Left colon (tissue), 2 donors: ENCODE data around the gene GALNT16. TPM values are rescaled to one million over a fixed set of nuclear protein-coding genes. Genes with fewer than 3 reads are reported as not detected.
"Not testable (repeated sequence)": the region's sequence is repeated elsewhere in the genome, so short reads cannot be mapped to it uniquely, and the experiment has no call there.

ENCODE experiments used
- ATAC-seq: fragments of 200-7000 bp; cut with Tn5 transposase; one replicate; pipeline ENCODE4 v1.9.1; 2020; ENCODE audit warnings: mild to moderate bottlenecking, moderate library complexity
- DNase-seq, 2 donors: peaks; one replicate each; pipeline ENCODE4 v3.0.0-alpha.2; 2020
- intact Hi-C, 2 donors: fragments of 100-400 bp; cut with DNase I in 1 of 2; cut with micrococcal nuclease in 1 of 2; formaldehyde crosslinking; loops; one replicate each; pipeline versions ENCODE4 v1.11.2 to v1.14.0; 2022; cut with DNase I, micrococcal nuclease
- total RNA-seq, 2 donors: library from RNA; stranded (reverse); fragmentation: NEBNext Ultra II Directional; extraction: Animal tissue kit (Norgen Biotek cat#: 25700); gene quantifications; one replicate each; pipeline ENCODE4 v1.2.1, GENCODE V29; 2021
- donor health status: DM: no; HTN: no; CAD: no.
- donor health status: DM: yes; HTN: yes; CAD: no.

GALNT16 gene
- total RNA-seq, 2 donors from 2014 or later: 1.3 to 1.7 TPM

DNA sequence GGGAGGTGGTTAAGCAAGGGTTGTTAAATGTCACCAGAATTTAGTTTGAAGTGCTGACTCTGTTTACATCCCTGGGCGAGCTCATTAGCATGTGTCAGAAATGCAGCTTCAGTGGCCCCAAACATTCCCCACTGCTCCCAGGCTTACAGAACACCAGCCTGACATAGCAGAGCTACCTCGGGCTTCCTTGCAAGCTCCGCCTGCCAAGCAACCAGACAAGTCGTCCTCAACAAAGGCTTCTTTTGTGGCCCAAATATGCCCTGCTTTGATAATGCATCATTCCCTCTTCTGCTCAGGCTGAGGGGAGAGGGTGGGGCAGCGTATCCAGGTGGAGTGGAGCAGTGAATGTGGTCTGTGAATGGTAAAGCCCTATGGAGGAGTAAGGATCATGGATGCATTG lies 110.1 kb downstream of the GALNT16 start:
- intact Hi-C loops: no loop called here
- no peak for DNase-seq
- ATAC-seq: no peak

DNA sequence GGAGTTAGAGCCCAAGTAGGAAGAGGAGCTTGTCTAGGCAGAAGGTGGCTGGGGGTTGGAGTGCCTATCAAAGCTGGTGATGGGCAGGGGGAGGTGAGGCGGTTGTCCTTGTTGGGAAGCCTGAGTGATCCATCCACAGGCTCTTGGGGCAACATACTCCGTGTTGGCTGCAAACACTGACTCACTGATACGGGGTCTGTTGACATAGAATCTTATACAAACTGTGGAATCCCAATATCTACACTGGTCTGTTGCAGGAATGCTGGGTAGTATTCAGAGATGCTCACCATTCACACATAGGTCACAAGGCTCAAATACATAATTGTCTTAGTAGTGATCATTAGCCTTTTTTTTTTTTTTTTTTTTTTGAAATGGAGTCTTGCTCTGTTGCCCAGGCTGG lies 112.2 kb downstream of the GALNT16 start:
- no peak for DNase-seq
- intact Hi-C loops: no loop called here
- no peak for ATAC-seq

DNA sequence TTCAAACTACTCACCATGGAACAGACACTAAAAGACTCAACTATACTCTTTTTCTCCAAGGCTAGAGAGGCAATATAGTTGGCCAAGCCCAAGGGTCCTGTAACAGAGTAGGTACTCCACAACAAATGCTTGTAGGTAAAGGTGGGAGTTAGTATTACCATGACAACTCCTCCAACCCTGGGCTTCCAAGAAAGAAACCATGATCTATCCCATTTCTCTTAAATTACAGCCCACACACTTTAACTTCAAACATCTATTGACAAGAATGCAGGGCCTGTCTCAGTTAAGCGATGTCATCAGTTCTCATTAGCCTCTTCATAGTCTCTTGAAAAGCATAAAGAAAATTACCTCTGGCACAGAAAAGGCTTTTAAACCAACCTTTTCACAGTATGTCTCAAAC lies 113.1 kb downstream of the GALNT16 start:
- ATAC-seq (no peak), DNase-seq (no peak)
- intact Hi-C loops: no loop called here

DNA sequence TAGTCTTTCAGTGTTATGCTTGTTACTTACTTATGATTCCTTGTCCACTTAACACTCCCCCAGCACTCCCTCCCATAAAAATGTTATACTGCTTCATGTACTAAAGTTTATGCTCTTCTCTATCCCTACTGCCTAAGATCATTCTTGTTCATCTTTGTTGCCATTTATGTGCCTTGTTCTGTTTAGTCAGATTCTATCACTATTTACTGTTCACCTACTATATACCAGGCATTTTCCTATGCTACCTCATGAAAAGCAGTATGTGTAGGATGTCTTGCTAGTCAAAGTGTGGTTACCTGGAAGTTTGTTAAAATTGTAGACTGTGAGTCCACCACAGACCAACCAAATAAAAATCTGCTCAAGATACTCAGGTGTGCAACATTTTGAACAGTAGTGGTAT lies 114.3 kb downstream of the GALNT16 start:
- ATAC-seq: no peak
- no peak for DNase-seq
- intact Hi-C loops: no loop called here

DNA sequence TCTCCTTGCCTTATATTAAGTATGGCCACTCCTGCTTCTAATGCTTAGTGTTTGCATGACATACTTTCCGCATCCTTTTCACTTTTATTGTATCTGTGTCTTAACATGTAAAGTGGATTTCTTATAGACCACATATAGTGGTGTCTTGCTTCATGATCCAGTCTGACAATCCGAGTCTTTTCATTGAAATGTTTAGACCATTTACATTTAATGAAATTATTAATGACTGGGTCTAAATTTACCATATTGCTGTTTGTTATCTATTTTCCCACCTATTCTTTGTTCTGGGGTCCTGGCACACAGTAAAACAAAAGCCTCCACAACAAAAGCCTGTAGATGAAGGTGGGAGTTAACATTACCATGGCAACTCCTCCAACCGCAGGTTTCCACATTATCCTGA lies 115.2 kb downstream of the GALNT16 start:
- no peak for ATAC-seq
- no peak for DNase-seq
- intact Hi-C loops: no loop called here

DNA sequence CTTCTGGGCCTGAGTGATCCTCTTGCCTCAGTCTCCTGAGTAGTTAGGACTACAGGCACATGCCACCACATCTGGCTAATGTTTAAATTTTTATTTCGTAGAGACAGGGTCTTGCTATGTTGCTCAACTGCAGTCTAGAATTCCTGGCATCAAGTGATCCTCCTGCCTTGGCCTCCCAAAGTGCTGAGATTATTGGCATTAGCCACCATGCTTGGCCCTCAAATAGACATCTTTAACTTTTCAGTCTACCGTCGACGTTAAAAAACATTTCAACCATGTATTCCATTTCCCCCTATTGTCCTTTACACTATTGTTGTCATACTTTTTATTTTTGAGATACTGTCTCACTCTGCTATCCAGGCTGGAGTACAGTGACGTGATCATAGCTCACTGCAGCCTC lies 115.8 kb downstream of the GALNT16 start:
- intact Hi-C loops: no loop called here
- DNase-seq (no peak), ATAC-seq (no peak)

DNA sequence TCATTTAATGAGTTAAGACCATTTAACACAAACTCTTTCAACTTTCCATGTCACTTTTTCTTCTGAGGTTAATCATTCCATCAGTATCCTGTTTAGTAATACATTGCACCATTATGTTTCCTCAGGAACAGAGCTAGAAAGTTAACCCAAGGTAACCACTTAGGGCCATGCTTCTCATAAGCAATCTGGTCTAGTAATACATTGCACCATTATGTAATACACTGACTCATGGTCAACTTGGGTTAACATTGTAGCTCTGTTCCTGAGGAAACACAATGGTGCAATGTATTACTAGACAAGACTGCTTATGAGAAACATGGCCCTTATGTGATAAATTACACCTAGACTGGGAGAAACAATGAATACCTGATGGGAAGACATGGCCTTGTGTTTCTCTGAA lies 116.5 kb downstream of the GALNT16 start:
- no peak for ATAC-seq
- no peak for DNase-seq
- intact Hi-C loops: no loop called here

DNA sequence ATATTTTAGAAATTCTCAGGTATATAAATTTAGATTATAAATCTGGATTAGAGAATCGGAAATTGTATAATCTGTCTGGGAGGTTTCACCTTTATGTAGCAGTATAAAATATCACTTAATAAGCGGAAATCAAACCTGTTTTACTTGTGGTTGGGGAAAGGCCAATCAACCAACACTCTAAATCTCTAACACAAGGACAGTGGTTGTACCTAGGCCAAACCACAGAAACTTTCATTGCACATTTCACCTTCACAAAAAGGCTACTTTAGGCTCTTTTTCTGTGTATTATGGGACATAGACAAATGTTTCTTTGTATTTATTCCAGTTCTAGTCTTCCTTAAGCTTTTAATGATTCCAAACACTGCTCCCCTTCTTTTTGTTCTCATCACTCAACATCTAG lies 118.3 kb downstream of the GALNT16 start:
- no peak for ATAC-seq
- no peak for DNase-seq
- intact Hi-C loops: no loop called here

DNA sequence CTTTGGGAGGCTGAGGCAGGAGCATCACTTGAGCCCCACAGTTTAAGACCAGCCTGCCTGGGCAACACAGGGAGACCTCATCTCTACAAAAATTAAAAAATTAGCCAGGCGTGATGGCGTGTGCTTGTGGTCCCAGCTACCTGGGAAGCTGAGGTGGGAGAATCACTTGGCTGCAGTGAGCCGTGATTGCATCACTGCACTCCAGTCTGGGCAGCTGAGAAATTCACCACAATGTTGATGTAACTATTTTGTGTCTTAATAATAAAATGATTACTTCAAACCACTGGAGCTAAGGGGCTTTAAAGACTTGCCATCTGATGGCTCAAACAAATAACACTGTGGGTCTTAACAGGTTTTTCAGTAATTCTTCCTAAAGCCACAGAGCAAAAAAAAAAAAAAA lies 127.4 kb downstream of the GALNT16 start:
- ATAC-seq: no peak
- no peak for DNase-seq
- intact Hi-C loops: no loop called here

DNA sequence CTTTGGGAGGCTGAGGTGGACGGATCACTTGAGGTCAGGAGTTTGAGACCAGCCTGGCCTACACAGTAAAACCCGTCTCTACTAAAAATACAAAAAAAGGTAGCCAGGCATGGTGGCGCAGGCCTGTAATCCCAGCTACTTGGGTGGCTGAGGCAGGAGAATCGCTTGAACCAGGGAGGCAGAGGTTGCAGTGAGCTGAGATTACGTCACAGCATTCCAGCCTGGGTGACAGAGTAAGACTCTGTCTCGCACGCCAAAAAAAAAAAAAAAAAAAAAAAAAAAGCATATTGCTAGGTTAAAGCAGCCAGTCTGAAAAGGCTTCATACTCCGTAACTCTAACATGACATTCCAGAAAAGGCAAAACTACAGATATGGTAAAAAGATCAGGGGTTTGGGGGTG lies 131.4 kb downstream of the GALNT16 start:
- ATAC-seq, intact Hi-C loops, DNase-seq: not testable (repeated sequence)

DNA sequence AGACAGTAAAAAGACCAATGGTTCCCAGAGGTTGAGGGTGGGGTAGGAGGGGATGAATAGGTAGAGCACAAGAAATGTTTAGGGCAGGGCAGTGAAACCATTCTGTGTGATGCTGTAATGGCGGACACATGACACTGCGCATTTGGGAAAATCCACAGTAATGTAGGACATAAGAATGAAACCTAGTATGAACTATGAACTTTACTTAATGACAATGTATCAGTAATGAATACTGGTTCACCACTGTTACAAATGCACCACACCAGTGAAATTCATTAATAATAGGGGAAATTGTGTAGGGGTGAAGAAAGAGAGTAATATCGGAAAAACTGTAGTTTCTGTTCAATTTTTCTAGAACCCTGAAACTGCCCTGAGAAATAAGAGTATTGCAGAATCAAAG lies 132.5 kb downstream of the GALNT16 start:
- intact Hi-C loops: no loop called here
- ATAC-seq: no peak
- DNase-seq: no peak

DNA sequence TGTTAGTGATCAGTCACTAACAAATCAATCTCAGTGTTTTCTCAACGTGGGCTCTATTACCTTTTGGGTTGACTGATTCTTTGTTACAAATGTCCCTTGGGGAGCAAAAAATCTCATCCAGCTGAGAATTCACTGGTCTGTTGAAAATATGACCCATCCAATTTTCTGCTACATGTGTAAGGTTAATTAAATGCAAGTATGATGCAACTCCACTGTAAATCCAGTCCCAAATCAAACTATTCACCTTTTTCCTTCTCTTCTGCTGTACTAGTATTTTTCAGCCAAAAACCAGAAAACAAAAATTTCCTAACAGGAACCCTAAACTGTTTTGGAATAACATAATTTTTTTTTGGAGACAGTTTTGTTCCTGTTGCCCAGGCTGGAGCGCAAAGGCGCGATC lies 136.0 kb downstream of the GALNT16 start:
- DNase-seq (no peak), ATAC-seq (no peak)
- intact Hi-C loops: no loop called here

DNA sequence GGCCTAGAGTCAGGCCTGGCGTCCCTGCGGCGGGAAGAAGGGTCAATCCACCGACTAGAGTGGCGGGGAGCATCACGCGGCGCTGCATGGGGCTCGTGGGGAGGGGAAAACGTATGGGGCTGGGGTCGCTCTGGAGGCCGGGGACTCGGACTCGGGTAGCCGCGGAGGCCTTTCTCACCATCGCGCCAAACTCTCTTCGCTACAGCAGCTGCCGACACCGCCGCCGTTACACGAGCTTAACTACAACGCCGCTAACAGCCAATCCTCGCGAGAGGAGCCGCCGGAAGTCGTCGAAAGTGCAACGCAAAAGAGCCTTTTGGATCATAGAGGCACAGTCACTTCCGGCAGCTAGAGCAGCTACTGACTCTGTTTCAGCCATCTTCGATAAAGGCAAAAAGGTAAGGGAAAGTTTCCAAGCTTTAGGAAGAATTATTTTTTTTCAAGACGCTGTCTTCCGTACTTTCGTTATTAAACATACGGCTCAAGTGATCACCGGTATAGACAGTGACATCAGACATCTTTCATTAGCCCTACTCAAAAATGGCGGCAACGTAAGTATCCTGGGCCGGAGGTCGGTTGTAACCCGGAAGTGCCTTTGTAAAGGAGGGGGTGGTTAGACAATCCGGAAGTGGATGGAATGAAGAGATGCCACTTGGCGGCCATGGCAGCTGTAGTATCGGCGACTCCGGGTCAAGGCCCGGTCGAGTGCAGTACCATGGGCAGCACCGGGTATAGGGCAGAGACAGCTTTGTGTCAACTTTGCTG lies 138.3 kb downstream of the GALNT16 start, which contains the start of the genes ERH and SLC39A9:
Gene ERH, minus strand, starts transcription at position 247 of the 765 bp plus-strand sequence. Its CDS starts 66 bp downstream, at position 181.
Gene SLC39A9, plus strand, starts transcription at position 640 of the 765 bp plus-strand sequence. CDS start 678 bp downstream, outside the sequence.
- intact Hi-C loops: no loop called here
- DNase-seq (peak; percentile 96), ATAC-seq (peak; percentile 96)

DNA sequence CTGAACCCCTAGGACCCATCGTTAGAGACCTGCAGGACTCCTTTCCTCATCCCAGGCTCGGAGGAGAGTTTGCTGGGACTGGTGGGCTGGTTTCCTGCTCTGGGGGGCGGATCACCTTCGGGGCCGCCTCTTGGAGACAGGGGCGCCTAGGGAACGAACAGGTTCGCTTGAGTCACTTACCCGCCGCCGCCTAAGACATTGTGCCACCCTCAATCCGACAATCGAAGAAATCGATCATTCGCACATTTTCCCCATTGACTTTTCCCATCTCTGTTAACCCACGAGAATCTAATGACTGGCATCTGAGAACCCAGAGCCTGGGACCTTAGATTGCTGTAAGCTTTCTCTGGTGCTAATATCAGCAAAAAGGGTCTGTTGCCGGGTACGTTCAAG lies 138.9 kb downstream of the GALNT16 start:
- intact Hi-C loops: no loop called here
- ATAC-seq: no peak
- no peak for DNase-seq

DNA sequence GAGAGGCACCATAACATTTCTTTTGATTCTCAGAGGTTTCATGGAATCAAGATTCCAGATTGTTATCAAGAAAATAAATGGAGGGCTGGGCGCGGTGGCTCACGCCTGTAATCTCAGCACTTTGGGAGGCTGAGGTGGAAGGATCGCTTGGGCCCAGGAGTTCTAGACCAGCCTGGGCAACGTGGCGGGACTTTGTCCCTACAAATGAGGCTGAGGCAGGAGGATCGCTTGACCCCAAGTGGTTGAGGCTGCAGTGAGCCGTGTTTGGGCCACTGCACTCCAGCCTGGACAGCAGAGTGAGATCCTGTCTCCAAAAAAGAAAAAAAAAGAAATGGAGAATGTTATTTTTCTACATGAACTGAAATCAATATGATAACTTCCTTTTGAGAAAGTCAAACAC lies 139.8 kb downstream of the GALNT16 start:
- ATAC-seq (no peak), DNase-seq (no peak)
- intact Hi-C loops: no loop called here

DNA sequence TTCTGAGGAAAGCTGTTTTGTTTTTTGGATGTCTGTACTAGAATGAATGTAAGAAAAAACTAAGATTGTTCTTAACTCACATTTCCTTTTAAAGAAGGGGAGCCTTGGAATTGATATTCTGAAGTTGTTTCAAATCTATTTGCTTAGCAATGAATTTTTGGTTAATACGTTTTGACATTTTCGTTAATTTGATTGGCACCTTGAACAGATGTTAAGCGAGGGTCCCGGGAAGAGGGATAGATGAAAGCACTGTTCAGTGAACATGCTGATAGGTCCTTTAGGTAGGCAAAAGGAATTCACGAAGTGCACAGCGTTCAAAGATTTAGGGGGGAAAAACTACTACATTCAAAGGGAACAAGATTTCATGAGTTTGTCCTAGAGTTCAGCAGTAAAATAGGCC lies 140.2 kb downstream of the GALNT16 start:
- DNase-seq: no peak
- intact Hi-C loops: no loop called here

DNA sequence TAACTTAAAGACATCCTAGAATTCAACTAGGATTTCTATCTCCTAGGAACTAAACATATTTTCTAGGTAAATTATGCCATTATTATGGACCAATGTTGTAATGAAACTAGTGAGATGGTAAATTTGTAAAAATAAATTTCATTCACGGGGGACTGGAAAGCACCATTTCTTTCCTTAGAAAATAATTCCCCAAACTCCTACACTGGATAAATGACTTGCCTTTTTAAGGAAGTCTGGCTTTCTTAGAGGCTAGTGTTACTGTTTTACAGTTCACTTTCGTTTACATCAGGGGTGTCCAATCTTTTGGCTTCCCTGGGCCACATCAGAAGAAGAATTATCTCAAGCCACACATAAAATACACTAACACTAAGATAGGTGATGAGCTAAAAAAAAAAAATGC lies 141.9 kb downstream of the GALNT16 start:
- ATAC-seq (no peak), DNase-seq (no peak)
- intact Hi-C loops: no loop called here

More for the DNA sequence above, 140.2 kb downstream of the GALNT16 start:
- no peak for ATAC-seq

DNA sequence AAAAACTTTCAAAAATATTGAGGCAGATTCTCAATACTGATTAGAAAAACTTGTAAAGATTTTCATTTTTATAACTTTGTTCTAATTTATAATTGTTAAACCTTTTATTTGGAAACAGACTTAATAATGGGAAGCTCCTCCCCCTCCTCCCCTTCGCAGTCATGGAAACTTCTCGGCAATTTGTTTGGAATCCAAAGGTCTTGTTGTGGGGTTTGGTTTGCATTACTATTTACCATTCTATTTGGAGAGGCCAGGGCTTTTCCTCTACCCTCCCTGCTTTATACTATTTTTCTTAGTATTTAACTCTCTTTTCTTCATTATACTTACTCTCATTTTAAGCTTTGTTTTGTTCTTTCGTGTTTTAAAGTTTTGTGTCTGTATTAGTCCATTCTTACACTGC lies 144.5 kb downstream of the GALNT16 start:
- ATAC-seq: no peak
- DNase-seq: no peak
- intact Hi-C loops: no loop called here

DNA sequence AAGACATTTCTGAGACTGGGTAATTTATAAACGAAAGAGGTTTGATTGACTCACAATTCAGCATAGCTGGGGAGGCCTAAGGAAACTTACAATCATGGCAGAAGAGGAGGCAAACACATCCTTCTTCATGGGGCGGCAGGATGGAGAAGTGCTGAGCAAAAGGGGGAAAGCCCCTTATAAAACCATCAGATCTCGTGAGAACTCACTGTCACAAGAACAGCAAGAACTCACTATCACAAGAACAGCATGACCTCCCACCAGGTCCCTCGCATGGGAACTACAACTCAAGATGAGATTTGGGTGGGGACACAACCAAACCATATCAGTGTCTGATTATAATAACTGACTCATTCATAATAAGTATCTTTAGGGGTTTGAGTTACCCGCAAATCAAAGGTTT lies 144.9 kb downstream of the GALNT16 start:
- intact Hi-C loops: no loop called here
- DNase-seq (no peak), ATAC-seq (no peak)

DNA sequence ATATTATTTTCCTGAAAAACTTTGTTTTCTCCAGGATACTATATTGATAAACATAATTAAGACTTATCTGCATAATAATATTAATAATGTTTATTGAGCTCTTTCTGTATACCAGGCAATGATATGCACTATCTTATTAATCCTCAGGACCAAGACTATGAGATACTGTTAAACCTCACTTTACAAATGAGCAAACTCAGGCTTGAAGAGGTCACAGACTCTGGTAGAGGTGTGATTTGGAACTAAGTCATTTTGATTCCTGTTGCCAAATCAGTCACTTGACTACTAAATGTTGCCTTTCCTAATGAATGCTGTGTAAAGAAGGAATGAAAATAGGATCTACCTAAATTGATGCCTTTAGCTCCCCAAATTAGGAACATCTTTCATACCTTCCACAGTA lies 145.8 kb downstream of the GALNT16 start:
- intact Hi-C loops: no loop called here
- no peak for ATAC-seq
- no peak for DNase-seq
